HUES6 (cell line): ENCODE data around the gene SASH3.
A peak's percentile ranks its signal among the peaks of the same experiment; 100 is the strongest.
"Not testable (repeated sequence)": the region's sequence is repeated elsewhere in the genome, so short reads cannot be mapped to it uniquely, and the experiment has no call there.

Experiments
- H3K27ac ChIP-seq: 2 replicates; pipeline ENCODE4 v1.7.0; 2013; ENCODE audit warnings: low read depth, mild to moderate bottlenecking, low read length, inconsistent platforms
- H3K27me3 ChIP-seq: 2 replicates; pipeline ENCODE4 v1.6.1; 2013; ENCODE audit warnings: low read length; ENCODE audit not compliant: control insufficient read depth, insufficient read depth
- H3K36me3 ChIP-seq: 2 replicates; pipeline ENCODE4 v1.6.1; 2013; ENCODE audit warnings: low read length; ENCODE audit not compliant: control insufficient read depth, insufficient read depth
- H3K4me1 ChIP-seq: 2 replicates; pipeline ENCODE4 v1.6.1; 2013; ENCODE audit warnings: low read length; ENCODE audit not compliant: control insufficient read depth, insufficient read depth
- H3K4me3 ChIP-seq: 2 replicates; pipeline ENCODE4 v1.5.1; 2013; ENCODE audit warnings: low read depth, low read length
- H3K9ac ChIP-seq: one replicate; pipeline ENCODE4 v1.6.1; 2013; ENCODE audit warnings: mild to moderate bottlenecking, low read length
- H3K9me3 ChIP-seq: 2 replicates; pipeline ENCODE4 v1.6.1; 2013; ENCODE audit warnings: low read depth, low read length; ENCODE audit not compliant: control insufficient read depth, insufficient read depth

SASH3 gene

GRCh38 chrX:129779747-129780146 is at the start of gene SASH3:
Gene SASH3 (plus strand): TSS chrX:129779949. CDS start chrX:129780098, 149 bp downstream.
- Histone ChIP-seq H3K4me1 (peaks cover 17% of the 10 kb centered on the region; the same call in 1 of the 2 replicates), H3K4me3 (no peak within 1 kb of the TSS), H3K27ac (no peak within 1 kb of the TSS), H3K9me3 (no peaks in the 10 kb centered on the region), H3K9ac (no peak within 1 kb of the TSS), H3K36me3 (no peaks in the 10 kb centered on the region), H3K27me3 (peaks cover 11% of the 10 kb centered on the region; the same call in 1 of the 2 replicates)

GRCh38 chrX:129731228-129731627 is 48.5 kb upstream of the SASH3 start:
- Histone ChIP-seq H3K4me3 (no peak overlapping the region), H3K9me3 (no peaks in the 10 kb centered on the region), H3K27me3 (peaks cover 19% of the 10 kb centered on the region; the same call in 1 of the 2 replicates), H3K27ac (no peak overlapping the region), H3K9ac (no peak overlapping the region), H3K4me1 (peaks cover 9% of the 10 kb centered on the region; the same call in 1 of the 2 replicates), H3K36me3 (no peaks in the 10 kb centered on the region)

GRCh38 chrX:129732857-129733256 is 46.9 kb upstream of the SASH3 start:
- H3K4me1 ChIP-seq, result peaks cover 6% of the 10 kb centered on the region
- no peak overlapping the region for H3K9ac ChIP-seq
- no peaks in the 10 kb centered on the region for H3K36me3 ChIP-seq
- H3K4me3 ChIP-seq, result no peak overlapping the region
- no peaks in the 10 kb centered on the region for H3K9me3 ChIP-seq
- peaks cover 29% of the 10 kb centered on the region; the same call in 1 of the 2 replicates for H3K27me3 ChIP-seq
- no peak overlapping the region for H3K27ac ChIP-seq

- no peak overlapping the region for H3K9ac ChIP-seq
- no peaks in the 10 kb centered on the region for H3K36me3 ChIP-seq
- H3K4me1 ChIP-seq, result peaks cover 8% of the 10 kb centered on the region
- peaks cover 33% of the 10 kb centered on the region; the same call in 1 of the 2 replicates for H3K27me3 ChIP-seq
- no peak overlapping the region for H3K4me3 ChIP-seq
- no peaks in the 10 kb centered on the region for H3K9me3 ChIP-seq
- no peak overlapping the region for H3K27ac ChIP-seq
Measured at GRCh38 chrX:129733335-129733734, 46.4 kb upstream of the SASH3 start.

- Histone ChIP-seq H3K4me3 (no peak overlapping the region), H3K4me1 (peaks cover 25% of the 10 kb centered on the region), H3K27me3 (peaks cover 29% of the 10 kb centered on the region; the same call in 1 of the 2 replicates), H3K9ac (no peak overlapping the region), H3K27ac (no peak overlapping the region), H3K9me3 (no peaks in the 10 kb centered on the region), H3K36me3 (no peaks in the 10 kb centered on the region)
Measured at GRCh38 chrX:129736491-129736890, 43.3 kb upstream of the SASH3 start.

- H3K4me1 ChIP-seq, result peaks cover 29% of the 10 kb centered on the region
- no peak overlapping the region for H3K9ac ChIP-seq
- H3K27me3 ChIP-seq, result peaks cover 25% of the 10 kb centered on the region; the same call in 1 of the 2 replicates
- no peak overlapping the region for H3K4me3 ChIP-seq
- H3K36me3 ChIP-seq, result no peaks in the 10 kb centered on the region
- H3K9me3 ChIP-seq, result no peaks in the 10 kb centered on the region
- H3K27ac ChIP-seq, result no peak overlapping the region
Measured at GRCh38 chrX:129737916-129738315, 41.8 kb upstream of the SASH3 start.

GRCh38 chrX:129738466-129739308 is 41.1 kb upstream of the SASH3 start, which contains the start of gene XPNPEP2:
Gene XPNPEP2 (plus strand): TSS chrX:129738979. CDS start chrX:129739214, 235 bp downstream.
- Histone ChIP-seq H3K27me3 (peaks cover 28% of the 10 kb centered on the region; the same call in 1 of the 2 replicates), H3K27ac (no peak within 1 kb of the TSS), H3K9ac (no peak within 1 kb of the TSS), H3K4me1 (peaks cover 28% of the 10 kb centered on the region), H3K4me3 (0 out of 2 replicates have a peak within 1 kb of the TSS, but pooled peaks have one; percentile 2), H3K36me3 (no peaks in the 10 kb centered on the region), H3K9me3 (no peaks in the 10 kb centered on the region)

- no peaks in the 10 kb centered on the region for H3K9me3 ChIP-seq
- no peaks in the 10 kb centered on the region for H3K36me3 ChIP-seq
- no peak overlapping the region for H3K9ac ChIP-seq
- no peak overlapping the region for H3K27ac ChIP-seq
- H3K4me1 ChIP-seq, result peaks cover 28% of the 10 kb centered on the region
- H3K27me3 ChIP-seq, result peaks cover 34% of the 10 kb centered on the region; the same call in 1 of the 2 replicates
- H3K4me3 ChIP-seq, result no peak overlapping the region
Measured at GRCh38 chrX:129739578-129739977, 40.2 kb upstream of the SASH3 start.

GRCh38 chrX:129741880-129742758 is 37.6 kb upstream of the SASH3 start:
- H3K9ac ChIP-seq, result no peak overlapping the region
- H3K9me3 ChIP-seq, result no peaks in the 10 kb centered on the region
- peaks cover 39% of the 10 kb centered on the region for H3K27me3 ChIP-seq
- no peaks in the 10 kb centered on the region for H3K36me3 ChIP-seq
- peaks cover 38% of the 10 kb centered on the region for H3K4me1 ChIP-seq
- no peak overlapping the region for H3K4me3 ChIP-seq
- H3K27ac ChIP-seq, result no peak overlapping the region

GRCh38 chrX:129742759-129743152 is 37.0 kb upstream of the SASH3 start:
- H3K9me3 ChIP-seq, H3K27ac ChIP-seq, H3K36me3 ChIP-seq, H3K9ac ChIP-seq, H3K4me3 ChIP-seq: not testable (repeated sequence)
- peaks cover 43% of the 10 kb centered on the region for H3K4me1 ChIP-seq
- H3K27me3 ChIP-seq, result peaks cover 37% of the 10 kb centered on the region
